Measurements from ENCODE around the gene OLFM3.

Gene OLFM3

DNA sequence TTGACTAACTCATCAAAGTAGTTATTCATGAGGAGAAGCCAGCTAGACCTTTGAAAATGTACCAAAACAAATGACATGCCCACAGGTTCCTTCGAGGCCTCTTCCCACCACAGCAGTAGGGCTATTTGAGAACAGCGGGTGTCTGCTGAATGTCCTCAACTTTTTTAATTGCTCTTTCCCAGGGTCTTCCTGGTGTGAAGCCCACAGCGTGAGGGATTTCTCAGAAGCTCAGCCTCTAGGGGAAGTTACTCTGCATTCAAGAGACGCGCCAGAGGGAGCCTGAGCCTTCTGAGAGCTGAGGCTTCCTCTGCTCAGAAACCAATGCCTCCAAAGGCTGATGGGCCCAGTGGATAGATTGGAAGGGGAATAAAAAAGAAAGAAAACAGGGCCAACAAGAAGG, 153.6 kb downstream of the OLFM3 start:
- ChIA-PET POLR2A (no interaction called here), CTCF (no interaction called here)
- DNase-seq (ENCODE audit: low read depth, low spot score), result no peak
- TF ChIP-seq, protein P1, sequence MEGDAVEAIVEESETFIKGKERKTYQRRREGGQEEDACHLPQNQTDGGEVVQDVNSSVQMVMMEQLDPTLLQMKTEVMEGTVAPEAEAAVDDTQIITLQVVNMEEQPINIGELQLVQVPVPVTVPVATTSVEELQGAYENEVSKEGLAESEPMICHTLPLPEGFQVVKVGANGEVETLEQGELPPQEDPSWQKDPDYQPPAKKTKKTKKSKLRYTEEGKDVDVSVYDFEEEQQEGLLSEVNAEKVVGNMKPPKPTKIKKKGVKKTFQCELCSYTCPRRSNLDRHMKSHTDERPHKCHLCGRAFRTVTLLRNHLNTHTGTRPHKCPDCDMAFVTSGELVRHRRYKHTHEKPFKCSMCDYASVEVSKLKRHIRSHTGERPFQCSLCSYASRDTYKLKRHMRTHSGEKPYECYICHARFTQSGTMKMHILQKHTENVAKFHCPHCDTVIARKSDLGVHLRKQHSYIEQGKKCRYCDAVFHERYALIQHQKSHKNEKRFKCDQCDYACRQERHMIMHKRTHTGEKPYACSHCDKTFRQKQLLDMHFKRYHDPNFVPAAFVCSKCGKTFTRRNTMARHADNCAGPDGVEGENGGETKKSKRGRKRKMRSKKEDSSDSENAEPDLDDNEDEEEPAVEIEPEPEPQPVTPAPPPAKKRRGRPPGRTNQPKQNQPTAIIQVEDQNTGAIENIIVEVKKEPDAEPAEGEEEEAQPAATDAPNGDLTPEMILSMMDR (IDR thresholded peaks at IDR 0.05; ENCODE audit: insufficient read depth, low read length, missing control alignments), result no peak
- H3K4me3 ChIP-seq (ENCODE audit: low read depth, low read length), result no peak overlapping the region

DNA sequence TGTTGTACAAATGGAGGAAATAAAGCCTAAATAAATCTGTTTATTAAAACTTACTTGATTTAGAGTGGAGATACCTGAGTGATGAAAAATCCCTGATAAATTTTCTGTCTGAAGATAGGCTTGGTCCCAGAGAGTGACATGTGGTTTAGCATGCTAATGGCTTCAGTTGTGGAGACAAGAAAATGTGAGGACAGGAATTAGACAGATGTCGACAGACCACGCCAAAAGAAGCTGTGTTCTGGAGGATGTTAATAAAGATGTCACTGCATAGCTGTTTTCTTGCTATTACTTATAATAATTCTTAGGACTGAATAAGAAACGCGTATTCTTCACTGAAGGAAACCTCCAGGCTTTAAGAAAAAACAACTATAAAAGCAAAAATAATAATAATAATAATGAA, 154.9 kb downstream of the OLFM3 start:
- no peak overlapping the region for H3K4me3 ChIP-seq (ENCODE audit: low read depth, low read length)
- TF ChIP-seq, protein P1 (IDR thresholded peaks at IDR 0.05; ENCODE audit: insufficient read depth, low read length, missing control alignments), result no peak
- DNase-seq (ENCODE audit: low read depth, low spot score), result no peak
- CTCF ChIA-PET, result no interaction called here
- POLR2A ChIA-PET, result no interaction called here

DNA sequence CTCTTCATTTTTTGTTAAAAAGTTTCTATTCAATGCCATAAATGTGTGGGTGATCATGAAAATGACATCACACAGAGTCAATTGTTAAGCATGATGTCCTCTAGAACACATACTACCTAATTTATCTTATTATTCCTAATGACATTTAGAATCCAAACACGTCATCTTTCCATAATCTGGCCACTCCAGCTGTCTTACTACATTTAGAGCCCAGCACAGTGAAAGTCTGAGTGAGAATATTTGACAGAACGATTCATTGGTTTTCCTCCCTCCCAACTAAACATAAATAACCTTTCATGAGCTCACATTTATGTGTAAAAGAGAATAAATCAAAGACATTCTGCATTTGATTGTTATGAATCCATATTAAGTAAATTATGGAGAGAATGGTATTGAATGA, 160.7 kb downstream of the OLFM3 start:
- ChIA-PET POLR2A (no interaction called here), CTCF (no interaction called here)
- H3K4me3 ChIP-seq (ENCODE audit: low read depth, low read length), result no peak overlapping the region
- TF ChIP-seq, protein P1 (IDR thresholded peaks at IDR 0.05; ENCODE audit: insufficient read depth, low read length, missing control alignments), result no peak
- DNase-seq (ENCODE audit: low read depth, low spot score), result no peak

DNA sequence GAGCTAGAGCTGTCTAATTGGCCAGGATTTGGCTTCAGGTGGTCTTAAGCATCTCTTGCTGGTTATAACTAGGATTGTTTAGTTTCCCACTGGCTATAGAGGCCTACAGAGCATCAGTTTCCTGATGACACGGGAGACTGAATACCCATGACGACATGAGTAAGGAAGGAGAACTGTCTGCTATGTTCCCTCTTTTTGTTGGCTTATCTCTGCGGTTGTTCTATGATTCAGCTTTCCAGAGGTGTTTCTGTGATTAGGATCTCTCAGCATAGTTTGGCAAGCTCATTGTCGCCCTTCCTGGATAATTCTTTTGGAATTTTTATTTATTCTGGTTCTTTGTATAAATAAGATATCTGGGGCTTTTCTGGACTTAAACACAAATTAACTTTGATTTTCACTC, 163.4 kb downstream of the OLFM3 start:
- ChIA-PET CTCF (no interaction called here), POLR2A (no interaction called here)
- TF ChIP-seq, protein P1 (IDR thresholded peaks at IDR 0.05; ENCODE audit: insufficient read depth, low read length, missing control alignments), result no peak
- H3K4me3 ChIP-seq (ENCODE audit: low read depth, low read length), result no peak overlapping the region
- no peak for DNase-seq (ENCODE audit: low read depth, low spot score)

DNA sequence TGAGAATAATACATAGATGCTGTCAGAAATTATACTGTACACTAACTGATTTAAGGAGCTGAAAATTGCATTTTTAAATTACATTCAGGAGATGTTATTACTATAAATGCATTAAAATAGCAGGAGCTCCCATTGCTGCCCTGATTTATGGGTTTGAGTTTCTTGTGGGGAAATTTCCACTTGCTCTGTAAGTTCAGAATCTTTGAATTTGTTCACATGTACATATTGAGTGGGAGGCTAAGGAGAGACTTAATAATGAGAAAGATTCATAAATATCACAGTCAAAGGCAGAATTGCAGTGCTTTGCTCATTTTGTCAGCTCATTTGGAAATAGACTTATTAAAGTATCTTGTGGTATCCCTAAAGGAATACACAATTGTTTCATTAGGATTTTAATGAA, 170.3 kb downstream of the OLFM3 start:
- H3K4me3 ChIP-seq (ENCODE audit: low read depth, low read length), result no peak overlapping the region
- TF ChIP-seq, protein P1 (IDR thresholded peaks at IDR 0.05; ENCODE audit: insufficient read depth, low read length, missing control alignments), result no peak
- ChIA-PET CTCF (no interaction called here), POLR2A (no interaction called here)
- DNase-seq (ENCODE audit: low read depth, low spot score), result no peak

DNA sequence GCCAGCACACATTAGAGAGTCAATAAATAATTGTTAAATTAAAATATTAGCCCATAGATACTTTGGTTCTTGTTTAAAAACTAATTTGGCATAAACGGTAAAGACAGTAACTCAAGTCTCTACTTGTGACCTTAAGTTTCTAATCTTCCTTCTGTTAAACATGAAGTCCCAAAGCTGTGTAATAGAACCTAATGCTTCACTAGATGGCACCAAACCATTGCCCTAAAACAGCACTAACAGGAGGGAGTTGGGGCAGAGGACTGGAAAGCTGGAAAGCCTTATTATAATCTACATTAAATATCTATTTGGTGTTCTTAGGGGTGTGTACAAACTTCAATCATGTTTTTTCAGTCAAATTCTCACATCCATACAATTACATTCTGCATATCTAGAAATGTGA, 176.7 kb downstream of the OLFM3 start:
- ChIA-PET CTCF (no interaction called here), POLR2A (no interaction called here)
- H3K4me3 ChIP-seq (ENCODE audit: low read depth, low read length), result no peak overlapping the region
- TF ChIP-seq, protein P1 (IDR thresholded peaks at IDR 0.05; ENCODE audit: insufficient read depth, low read length, missing control alignments), result no peak
- no peak for DNase-seq (ENCODE audit: low read depth, low spot score)

Measured in AG04449 (cell line).